Stomach (tissue), 4 donors: ENCODE data around the gene CCDC116.

Experiments used
- CTCF ChIP-seq, 7 experiments: fragments of 450-650 bp in 4 of 7; fragments of 200-600 bp in 3 of 7; sonication (generic) in 3 of 7; IDR thresholded peaks; one replicate each; pipeline ENCODE4 v1.5.1; 2016 to 2019; ENCODE audit warnings: antibody characterized with exemption in 7 of 7, control low read depth in 2 of 7, mild to moderate bottlenecking in 1 of 7
- POLR2A ChIP-seq, 4 donors: fragments of 450-650 bp; IDR thresholded peaks; one replicate each; pipeline ENCODE4 v1.6.1; 2016; ENCODE audit warnings: antibody characterized with exemption in 4 of 4, control low read depth in 2 of 4, mild to moderate bottlenecking in 1 of 4, moderate library complexity in 1 of 4
- POLR2AphosphoS5 ChIP-seq, 3 donors: sonication (generic); formaldehyde crosslinking; IDR thresholded peaks; one replicate each; pipeline ENCODE4 v1.6.1; 2016; ENCODE audit warnings: antibody characterized with exemption in 3 of 3

- no peak for TF ChIP-seq CTCF (IDR thresholded peaks at IDR 0.05)
- TF ChIP-seq POLR2AphosphoS5 (IDR thresholded peaks at IDR 0.05), result no peak
- no peak for TF ChIP-seq POLR2A (IDR thresholded peaks at IDR 0.05)
These were observed at the start of gene CCDC116 for GRCh38 chr22:21632237-21632895.
